HG03558 (cell line): ENCODE measurements around the gene MSLN.

Experiments used
- ATAC-seq: cut with Tn5 transposase; IDR thresholded peaks from one replicate; pipeline ENCODE4 v1.9.1; 2021; ENCODE audit warnings: moderate number of reproducible peaks; ENCODE audit not compliant: unreplicated experiment; ENCODE audit errors: extremely low read depth

MSLN gene

GRCh38 chr16:787978-788398 lies 27.5 kb downstream of the MSLN start, which contains the start of gene RPUSD1:
TSS of gene RPUSD1 (minus strand) at chr16:788381. CDS start at chr16:787737, 644 bp downstream.
- no peak for ATAC-seq

GRCh38 chr16:788399-789126 lies 28.0 kb downstream of the MSLN start, which contains the start of gene CHTF18:
TSS of gene CHTF18 (plus strand) at chr16:788620. CDS start at chr16:788685, 65 bp downstream.
- peak; percentile 44 for ATAC-seq

- ATAC-seq: no peak
Observed at GRCh38 chr16:789191-789850, 28.8 kb downstream of the MSLN start.

GRCh38 chr16:790086-790485 lies 29.6 kb downstream of the MSLN start:
- ATAC-seq: no peak

- ATAC-seq: no peak
Observed at GRCh38 chr16:791131-791530, 30.6 kb downstream of the MSLN start.

GRCh38 chr16:792221-792995 lies 31.9 kb downstream of the MSLN start:
- no peak for ATAC-seq

GRCh38 chr16:793414-793813 lies 32.9 kb downstream of the MSLN start:
- no peak for ATAC-seq

- ATAC-seq: no peak
Observed at GRCh38 chr16:794091-794822, 33.7 kb downstream of the MSLN start.

- no peak for ATAC-seq
Observed at GRCh38 chr16:794853-795466, 34.4 kb downstream of the MSLN start.

- no peak for ATAC-seq
Observed at GRCh38 chr16:795580-796229, 35.2 kb downstream of the MSLN start.

GRCh38 chr16:796296-797119 lies 36.0 kb downstream of the MSLN start:
- ATAC-seq: no peak

GRCh38 chr16:797120-797420 lies 36.5 kb downstream of the MSLN start:
- no peak for ATAC-seq

- no peak for ATAC-seq
Observed at GRCh38 chr16:797686-798085, 37.2 kb downstream of the MSLN start.

GRCh38 chr16:798666-799065 lies 38.1 kb downstream of the MSLN start:
- ATAC-seq: no peak

GRCh38 chr16:799111-799947 lies 38.8 kb downstream of the MSLN start:
- no peak for ATAC-seq

- no peak for ATAC-seq
Observed at GRCh38 chr16:799948-800833, 39.7 kb downstream of the MSLN start, which contains the start of gene GNG13. TSS of gene GNG13 (minus strand) at chr16:800734. CDS start at chr16:799077, 1,657 bp downstream.
